HG02571 (cell line): ENCODE measurements around the gene GIPC1.
"Not testable (repeated sequence)": the region's sequence is repeated elsewhere in the genome, so short reads cannot be mapped to it uniquely, and the experiment has no call there.

Experiments used
- ATAC-seq: cut with Tn5 transposase; IDR thresholded peaks from one replicate; pipeline ENCODE4 v1.9.1; 2021; ENCODE audit warnings: mild to moderate bottlenecking, moderate library complexity; ENCODE audit not compliant: unreplicated experiment

Gene GIPC1

DNA sequence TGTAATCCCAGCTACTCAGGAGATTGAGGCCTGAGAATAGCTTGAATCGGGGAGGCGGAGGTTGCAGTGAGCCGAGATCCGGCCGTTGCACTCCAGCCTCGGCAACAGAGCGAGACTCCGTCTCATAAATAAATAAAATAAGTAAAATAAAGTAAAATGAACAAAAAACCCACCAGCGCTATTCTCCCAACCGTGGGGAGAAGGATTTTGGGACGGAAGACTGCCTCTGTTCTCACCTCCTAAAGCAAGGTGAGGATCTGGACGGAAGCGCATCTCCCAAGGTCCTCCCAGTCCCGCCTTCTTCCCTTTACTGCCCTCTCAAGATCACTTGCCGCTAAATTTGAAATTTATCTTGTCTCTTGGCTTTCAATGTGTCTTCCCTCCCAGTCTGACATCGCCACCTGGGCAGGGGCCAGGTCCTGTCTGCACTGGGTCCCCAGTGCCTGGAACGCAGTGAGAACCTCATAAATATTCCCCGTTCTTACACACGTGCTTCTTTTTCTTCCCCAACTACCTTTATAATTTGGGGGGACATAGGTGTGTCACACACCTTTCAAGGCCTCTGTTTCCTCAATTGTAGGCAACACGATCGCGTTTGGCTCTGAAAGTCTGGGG lies 23.4 kb upstream of the GIPC1 start:
- ATAC-seq: no peak

DNA sequence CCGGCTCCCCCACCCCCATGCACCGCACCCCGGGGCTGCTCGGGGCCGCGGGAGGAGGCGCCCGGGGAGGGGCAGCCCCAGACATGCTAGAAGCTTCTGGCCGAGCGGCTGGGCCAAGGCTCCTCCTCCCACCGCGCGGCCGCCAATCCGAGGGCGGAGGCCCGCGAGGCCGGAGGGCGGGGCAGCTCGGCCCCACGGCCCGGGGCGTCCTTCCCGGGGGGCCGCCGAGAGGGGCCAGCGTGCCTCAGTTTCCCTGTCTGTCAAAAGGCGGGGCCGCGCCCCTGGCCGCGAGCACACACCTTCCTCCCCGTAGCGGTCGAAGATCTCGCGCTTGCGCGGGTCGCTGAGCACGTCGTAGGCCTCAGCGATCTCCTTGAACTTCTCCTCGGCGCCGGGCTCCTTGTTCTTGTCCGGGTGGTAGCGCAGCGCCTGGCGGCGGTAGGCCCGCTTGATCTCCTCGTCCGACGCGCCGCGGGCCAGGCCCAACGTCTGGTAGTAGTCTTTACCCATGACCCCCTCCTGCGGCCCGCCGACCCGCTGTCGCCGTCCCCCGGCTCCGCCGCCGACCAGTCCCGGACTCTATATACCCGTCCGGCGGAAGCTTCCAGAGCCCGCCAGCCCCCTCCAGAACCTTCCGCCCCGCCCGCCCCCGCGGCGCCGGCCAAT lies 22.0 kb upstream of the GIPC1 start, which contains the start of gene DNAJB1:
Gene DNAJB1 (minus strand): TSS at position 558 of the 666 bp plus-strand sequence. CDS start 48 bp downstream, at position 510.
- peak; percentile 58 for ATAC-seq

- no peak for ATAC-seq
These were observed 21.5 kb upstream of the GIPC1 start for GRCh38 chr19:14517446-14517839.

DNA sequence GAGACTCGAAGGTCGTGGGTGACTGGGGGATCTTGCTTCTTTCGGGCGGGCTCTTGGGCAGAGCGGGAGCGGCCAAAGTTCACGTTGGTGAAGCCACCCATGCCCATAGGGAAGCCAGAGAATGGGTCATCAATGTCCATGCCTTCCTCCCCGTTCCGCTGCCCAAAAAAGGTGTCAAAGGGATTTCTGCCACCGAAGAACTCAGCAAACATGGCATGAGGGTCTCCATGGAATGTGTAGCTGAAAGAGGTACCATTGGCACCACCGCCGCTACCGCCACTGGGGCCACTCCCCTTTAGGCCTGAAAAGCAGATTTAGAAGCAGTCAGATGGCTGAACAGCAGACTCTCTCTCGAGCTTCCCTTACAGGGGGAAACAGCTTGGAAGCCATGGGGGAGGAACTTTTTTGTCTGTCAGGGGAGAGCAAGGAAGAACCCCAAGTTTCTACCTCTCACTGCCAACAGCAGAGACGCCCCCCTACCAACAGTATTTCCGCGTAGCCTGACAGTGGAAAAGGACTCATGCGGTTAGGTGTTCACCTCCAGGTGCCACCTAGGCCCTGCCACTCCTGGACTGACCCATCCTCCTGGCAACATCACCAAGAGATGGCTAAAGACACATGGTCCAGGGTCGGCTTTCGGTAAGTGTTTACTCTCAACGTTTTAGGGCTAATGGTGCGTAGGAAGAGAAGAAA lies 21.0 kb upstream of the GIPC1 start:
- no peak for ATAC-seq

GRCh38 chr19:14516048-14516534 lies 20.2 kb upstream of the GIPC1 start:
- no peak for ATAC-seq

DNA sequence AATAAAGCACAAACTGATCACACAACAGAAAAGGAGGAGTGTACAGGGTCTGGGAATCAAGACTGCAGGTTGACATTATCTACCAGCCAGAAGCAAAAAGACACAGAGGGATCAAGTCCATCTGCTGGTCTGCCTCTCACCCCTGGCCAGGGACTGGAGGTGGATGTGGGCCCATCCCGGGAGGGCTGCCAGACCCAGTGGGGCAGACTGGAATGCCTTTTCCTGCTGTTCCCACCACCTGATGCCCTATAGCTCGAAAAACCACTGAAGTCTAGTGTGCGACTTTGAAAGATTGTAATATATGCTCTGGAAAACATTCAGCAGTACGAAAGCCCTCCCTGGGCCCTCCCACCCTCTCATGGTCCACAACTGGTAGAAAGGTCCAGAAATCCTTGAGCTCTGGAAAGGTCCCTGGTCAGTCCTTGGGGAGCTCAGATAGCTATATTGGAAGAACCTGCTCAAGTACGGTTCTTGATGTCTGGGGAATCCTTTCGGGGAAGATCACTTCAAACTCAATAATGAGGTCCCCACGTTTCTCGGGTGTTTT lies 19.6 kb upstream of the GIPC1 start:
- ATAC-seq: no peak

GRCh38 chr19:14514215-14514863 lies 18.4 kb upstream of the GIPC1 start:
- ATAC-seq: no peak

GRCh38 chr19:14512406-14512961 lies 16.6 kb upstream of the GIPC1 start:
- ATAC-seq: no peak

DNA sequence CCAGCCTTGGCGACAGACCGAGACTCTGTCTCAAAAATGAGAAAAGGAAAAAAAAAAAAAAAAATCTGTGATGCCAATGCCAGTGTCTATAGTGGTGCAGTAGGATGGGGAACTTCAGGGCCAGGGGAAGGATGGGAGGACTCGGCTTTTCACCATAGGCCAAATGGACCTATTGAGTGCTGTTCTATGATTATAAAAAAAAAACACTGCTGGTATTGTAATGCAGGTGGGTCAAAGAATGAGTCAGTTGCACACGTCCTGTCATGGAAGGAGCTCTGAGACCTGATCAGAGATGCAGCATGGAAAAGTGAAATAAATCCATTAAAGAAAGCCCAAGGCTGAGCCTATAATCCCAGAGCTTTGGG lies 15.3 kb upstream of the GIPC1 start:
- ATAC-seq: no peak

DNA sequence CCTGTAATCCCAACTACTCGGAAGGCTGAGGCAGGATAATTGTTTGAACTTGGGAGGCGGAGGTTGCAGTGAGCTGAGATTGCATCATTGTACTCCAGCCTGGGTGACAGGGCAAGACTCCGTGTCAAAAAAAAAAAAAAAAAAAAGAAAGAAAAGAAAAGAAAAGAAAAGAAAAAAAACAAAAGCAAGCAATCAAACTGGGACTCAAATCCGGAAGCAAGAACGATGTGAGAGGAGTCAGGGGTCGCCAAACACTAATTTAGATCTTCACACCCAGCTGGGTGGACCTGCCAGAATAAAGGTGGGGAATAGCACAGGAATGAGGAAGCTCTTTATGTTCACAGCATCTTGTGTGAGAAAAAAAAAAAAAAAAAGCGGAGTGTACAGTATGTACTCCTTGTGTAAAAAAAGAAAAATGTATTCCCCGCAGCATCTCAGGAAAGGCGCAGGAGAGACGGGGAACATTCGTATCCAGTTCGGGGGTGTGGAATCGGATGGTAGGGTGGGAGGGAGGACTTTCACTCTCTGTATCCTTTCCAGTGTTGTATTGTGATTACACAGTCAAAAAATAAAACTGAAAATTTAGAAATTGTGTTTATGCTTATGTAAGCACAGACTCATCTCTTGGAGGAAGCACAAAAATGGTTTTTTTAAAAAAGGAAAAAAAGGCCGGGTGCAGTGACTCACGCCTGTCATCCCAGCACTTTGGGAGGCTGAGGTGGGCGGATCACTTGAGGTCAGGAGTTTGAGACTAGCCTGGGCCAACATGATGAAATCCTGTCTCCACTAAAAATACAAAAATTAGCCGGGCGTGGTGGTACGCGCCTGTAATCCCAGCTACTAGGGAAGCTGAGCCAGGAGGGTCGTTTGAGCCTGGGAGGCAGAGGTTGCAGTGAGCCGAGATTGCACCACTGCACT lies 14.6 kb upstream of the GIPC1 start:
- ATAC-seq: no peak

- ATAC-seq: no peak
These were observed 12.0 kb upstream of the GIPC1 start for GRCh38 chr19:14507704-14508542.

DNA sequence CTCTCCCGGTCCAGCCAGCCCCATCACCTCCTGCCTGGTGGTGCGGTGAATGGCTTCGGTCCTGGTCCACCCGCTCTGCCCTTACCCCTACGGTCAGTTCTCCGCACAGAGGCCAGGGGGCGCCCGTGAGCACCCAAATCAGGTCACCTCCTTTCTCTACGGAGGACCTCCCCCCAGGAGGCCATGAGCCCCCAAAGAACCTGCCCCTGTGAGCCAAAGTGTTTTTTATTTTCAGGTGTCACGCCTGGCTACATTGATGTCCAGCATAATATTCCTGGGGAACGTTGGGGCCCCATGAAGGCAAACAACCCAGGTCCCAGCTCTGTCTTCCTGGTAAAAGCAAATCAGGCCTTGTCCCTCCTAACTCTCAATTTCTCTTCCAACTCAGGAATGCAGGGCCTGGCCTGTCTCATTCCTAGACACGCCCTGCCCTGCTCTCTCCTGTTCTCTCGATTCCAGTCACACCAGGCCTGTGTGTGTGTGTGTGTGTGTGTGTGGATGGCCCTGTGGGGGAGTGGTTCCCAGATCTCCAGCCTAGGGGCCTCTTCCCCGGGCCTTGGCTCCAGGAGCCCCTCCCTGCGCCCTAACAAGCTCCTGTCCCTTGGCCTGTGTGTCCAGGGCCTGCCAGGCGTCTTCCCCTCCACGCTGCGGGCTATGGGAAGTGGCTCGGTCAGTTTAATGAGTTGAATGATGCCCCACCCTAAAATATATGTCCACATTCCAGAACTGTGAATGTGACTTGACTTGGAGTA lies 9.7 kb upstream of the GIPC1 start:
- no peak for ATAC-seq

GRCh38 chr19:14504575-14504974 lies 8.6 kb upstream of the GIPC1 start:
- not testable (repeated sequence) for ATAC-seq

- no peak for ATAC-seq
These were observed 7.4 kb upstream of the GIPC1 start for GRCh38 chr19:14503285-14503684.

DNA sequence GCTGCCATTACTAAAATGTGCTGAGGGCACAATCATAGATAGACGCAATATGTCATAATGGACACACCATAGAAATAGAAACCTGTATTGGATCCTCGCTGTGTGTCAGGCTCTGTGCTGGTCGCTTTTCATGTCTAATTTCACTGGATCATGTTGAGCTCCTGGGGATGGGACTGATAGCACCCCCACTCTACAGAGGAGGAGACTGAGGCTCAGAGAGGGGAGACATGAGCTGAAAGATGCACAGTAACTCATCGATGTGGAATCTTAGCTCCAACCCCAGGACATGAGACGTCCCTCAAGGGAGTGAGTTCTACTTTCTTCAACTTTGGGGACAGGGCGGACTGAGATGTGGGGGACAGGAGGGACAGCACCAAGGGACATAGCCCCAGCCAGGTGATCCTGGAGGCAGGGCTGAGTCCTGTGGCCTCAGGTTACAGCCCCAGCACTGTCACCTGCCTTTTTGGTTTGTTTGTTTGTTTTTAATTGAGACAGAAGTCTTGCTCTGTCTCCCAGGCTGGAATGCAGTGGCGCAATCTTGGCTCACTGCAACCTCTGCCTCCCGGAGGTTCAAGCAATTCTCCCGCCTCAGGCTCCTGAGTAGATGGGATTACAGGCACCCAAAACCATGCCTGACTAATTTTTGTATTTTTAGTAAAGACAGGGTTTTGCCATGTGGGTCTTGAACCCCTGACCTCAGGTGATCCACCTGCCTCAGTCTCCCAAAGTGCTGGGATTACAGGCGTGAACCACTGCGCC lies 6.6 kb upstream of the GIPC1 start:
- no peak for ATAC-seq

DNA sequence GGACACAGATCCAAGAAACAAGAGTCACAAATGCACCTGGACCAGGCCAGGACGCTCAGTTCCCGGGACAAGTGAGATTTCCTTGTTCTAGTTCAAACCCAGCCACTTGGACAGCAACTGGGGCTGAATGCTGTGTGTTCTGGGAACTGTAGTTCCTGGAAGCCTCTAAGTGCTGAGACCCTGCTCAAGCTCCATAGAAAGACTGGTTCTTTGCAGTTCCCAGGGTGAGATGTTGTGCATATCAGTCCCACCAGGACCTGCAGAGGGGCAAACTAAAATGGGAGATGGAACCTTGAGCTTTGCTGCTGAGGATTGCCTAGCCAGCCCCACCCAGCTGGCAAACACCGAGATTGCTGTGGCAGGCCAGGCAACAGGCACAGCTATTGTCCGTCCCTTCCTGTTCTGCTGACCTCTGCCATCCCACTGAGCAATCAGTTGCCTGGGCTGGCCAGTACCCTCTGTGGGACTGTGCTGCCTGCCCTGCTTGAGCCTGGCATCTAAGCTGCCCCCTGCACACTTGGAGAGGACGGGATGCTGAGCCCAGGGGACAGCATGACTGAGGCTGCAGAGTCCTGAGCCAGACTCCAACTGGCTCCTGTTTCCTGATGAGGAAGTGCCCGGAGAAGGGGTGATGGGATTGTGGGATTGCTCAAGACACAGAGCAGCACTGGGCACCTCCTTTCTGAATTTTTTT lies 1.4 kb upstream of the GIPC1 start:
- no peak for ATAC-seq

DNA sequence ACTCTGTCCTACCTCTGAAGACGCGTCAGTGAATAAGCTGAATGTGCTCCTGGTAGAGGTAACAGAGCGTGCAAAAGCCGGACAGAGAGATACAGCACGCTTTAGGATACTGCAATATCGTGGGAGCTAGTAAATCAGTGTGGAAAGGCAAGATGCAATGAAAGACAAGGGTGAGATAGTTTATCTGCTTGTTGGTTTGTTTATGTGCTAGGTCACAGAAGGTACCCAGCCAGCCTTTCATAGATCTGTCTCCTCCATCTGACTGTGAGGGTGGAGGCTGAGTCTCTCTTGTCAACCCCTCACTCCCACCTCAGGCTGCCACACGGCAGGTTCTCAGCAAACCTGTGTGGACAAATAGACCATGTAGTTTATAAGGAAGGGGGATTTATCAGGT lies 904 bp upstream of the GIPC1 start:
- no peak for ATAC-seq
